Measurements from ENCODE around the gene CCDC106.

CCDC106 gene

GRCh38 chr19:55673889-55674288, 25.9 kb downstream of the CCDC106 start:
- no peak overlapping the region for H3K4me3 ChIP-seq (ENCODE audit: low read length)
- DNase-seq (ENCODE audit: low read depth), result no peak
- no peak for TF ChIP-seq CTCF (IDR thresholded peaks at IDR 0.05; ENCODE audit: insufficient read depth, low read depth, low read length, missing control alignments)

- no peak for DNase-seq (ENCODE audit: low read depth)
- TF ChIP-seq CTCF (IDR thresholded peaks at IDR 0.05; ENCODE audit: insufficient read depth, low read depth, low read length, missing control alignments), result no peak
- peak overlapping the region; percentile 91 for H3K4me3 ChIP-seq (ENCODE audit: low read length)
Observed at GRCh38 chr19:55674459-55674840, 26.4 kb downstream of the CCDC106 start.

GRCh38 chr19:55674841-55675660, 27.0 kb downstream of the CCDC106 start, which contains the start of gene EPN1:
EPN1 (plus strand) TSS chr19:55675226; CDS start chr19:55678628, 3,402 bp downstream.
- TF ChIP-seq CTCF (IDR thresholded peaks at IDR 0.05; ENCODE audit: insufficient read depth, low read depth, low read length, missing control alignments), result no peak
- DNase-seq (ENCODE audit: low read depth), result peak; percentile 98
- peak within 1 kb of the TSS; percentile 91 for H3K4me3 ChIP-seq (ENCODE audit: low read length)

GRCh38 chr19:55675661-55676354, 27.8 kb downstream of the CCDC106 start:
- no peak for TF ChIP-seq CTCF (IDR thresholded peaks at IDR 0.05; ENCODE audit: insufficient read depth, low read depth, low read length, missing control alignments)
- no peak for DNase-seq (ENCODE audit: low read depth)
- H3K4me3 ChIP-seq (ENCODE audit: low read length), result peak overlapping the region; percentile 91

GRCh38 chr19:55676383-55676782, 28.4 kb downstream of the CCDC106 start:
- TF ChIP-seq CTCF (IDR thresholded peaks at IDR 0.05; ENCODE audit: insufficient read depth, low read depth, low read length, missing control alignments), result peak; percentile 25
- peak overlapping the region; percentile 91 for H3K4me3 ChIP-seq (ENCODE audit: low read length)
- DNase-seq (ENCODE audit: low read depth), result peak; percentile 30

GRCh38 chr19:55676889-55677505, 29.0 kb downstream of the CCDC106 start:
- no peak for TF ChIP-seq CTCF (IDR thresholded peaks at IDR 0.05; ENCODE audit: insufficient read depth, low read depth, low read length, missing control alignments)
- DNase-seq (ENCODE audit: low read depth), result peak; percentile 56
- H3K4me3 ChIP-seq (ENCODE audit: low read length), result peak overlapping the region; percentile 10

Data from epithelial cell of esophagus (primary cell).